ENCODE data around the gene ARL11.

The ARL11 gene

DNA sequence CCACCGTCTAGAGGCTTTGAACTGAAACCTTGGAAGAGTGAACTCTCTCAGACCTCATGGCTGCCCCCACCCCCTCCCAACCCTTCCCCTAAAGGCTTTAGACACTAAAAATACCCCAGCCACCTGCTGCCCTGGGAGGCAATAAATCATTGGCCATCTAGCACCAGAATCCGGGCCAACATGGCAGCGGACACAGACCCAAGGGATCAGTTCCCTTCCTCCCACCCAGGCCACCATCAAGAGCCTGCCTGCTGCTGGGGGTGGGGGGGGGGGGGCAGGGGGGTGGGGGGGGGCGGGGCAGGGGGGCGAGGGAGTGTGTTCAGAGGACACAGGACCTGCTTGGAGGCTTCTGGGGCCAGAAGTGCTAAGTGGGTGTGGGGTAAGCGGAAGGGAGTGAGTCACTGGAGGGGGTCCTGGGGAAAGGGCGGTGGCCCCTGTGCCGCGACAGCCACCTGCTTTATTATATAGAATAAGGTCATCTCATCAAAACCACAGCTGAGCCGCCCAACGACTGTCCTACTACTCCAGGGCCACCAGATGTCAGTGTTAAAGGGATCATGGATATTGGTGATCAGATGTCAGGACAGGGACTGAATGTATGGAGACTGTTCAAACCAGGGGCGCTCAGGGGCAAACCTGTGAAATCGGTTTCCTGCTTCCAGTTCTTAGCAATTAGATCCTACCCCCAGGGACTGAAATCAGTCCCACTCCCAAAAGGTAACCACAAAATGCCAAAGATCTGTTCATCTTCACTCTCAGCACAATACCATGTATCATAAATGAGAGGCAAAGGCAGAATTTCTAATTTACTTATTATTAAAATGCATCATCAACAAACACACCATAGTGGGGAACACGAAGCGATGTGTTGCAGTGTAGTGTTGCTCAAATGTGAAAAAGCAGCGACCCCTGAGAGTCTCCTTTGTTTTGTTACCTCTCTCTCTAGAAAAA lies 24.3 kb downstream of the ARL11 start:
- TF ChIP-seq, protein P1, sequence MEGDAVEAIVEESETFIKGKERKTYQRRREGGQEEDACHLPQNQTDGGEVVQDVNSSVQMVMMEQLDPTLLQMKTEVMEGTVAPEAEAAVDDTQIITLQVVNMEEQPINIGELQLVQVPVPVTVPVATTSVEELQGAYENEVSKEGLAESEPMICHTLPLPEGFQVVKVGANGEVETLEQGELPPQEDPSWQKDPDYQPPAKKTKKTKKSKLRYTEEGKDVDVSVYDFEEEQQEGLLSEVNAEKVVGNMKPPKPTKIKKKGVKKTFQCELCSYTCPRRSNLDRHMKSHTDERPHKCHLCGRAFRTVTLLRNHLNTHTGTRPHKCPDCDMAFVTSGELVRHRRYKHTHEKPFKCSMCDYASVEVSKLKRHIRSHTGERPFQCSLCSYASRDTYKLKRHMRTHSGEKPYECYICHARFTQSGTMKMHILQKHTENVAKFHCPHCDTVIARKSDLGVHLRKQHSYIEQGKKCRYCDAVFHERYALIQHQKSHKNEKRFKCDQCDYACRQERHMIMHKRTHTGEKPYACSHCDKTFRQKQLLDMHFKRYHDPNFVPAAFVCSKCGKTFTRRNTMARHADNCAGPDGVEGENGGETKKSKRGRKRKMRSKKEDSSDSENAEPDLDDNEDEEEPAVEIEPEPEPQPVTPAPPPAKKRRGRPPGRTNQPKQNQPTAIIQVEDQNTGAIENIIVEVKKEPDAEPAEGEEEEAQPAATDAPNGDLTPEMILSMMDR (IDR thresholded peaks at IDR 0.05; ENCODE audit: extremely low read depth, missing control alignments) = peak; percentile 23
- DNase-seq (ENCODE audit: low spot score) = peak; percentile 55

DNA sequence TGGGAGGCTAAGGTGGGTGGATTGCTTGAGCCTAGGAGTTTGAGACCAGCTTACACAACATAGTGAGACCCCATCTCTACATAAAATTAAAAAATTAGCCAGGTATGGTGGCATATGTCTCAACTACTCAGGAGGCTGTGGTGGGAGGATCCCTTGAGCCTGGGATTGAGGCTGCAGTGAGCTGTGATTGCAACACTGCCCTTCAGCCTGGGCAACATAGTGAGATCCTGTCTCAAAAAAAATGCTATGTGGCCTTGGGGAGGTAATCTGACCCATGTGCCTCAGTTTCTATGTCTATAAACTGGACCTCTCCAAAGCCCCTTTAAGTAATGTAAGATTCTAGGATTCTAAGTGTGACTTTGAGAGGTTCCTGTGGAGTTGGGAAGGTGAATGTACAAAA lies 25.2 kb downstream of the ARL11 start:
- TF ChIP-seq, protein P1 (IDR thresholded peaks at IDR 0.05; ENCODE audit: extremely low read depth, missing control alignments) = no peak
- DNase-seq (ENCODE audit: low spot score) = no peak

DNA sequence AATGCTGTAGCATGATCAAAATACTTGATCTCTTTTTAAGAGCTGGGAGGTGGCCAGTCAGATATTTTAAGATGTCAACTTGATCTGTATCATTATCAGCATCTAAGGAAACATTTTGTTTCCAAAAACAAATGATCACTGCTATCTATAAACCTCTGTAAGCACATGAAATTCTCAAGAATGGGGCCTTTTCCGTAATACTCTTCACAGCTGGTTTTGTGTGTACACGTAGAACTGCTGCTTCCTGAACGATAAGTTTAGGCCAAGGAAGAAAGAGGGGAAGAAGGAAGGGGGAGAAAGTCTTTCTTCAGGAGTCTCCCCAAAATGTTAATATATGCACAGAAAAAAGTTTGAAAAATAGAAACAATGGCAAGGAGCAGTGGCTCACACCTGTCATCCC lies 25.7 kb downstream of the ARL11 start:
- TF ChIP-seq, protein P1 (IDR thresholded peaks at IDR 0.05; ENCODE audit: extremely low read depth, missing control alignments) = no peak
- no peak for DNase-seq (ENCODE audit: low spot score)

DNA sequence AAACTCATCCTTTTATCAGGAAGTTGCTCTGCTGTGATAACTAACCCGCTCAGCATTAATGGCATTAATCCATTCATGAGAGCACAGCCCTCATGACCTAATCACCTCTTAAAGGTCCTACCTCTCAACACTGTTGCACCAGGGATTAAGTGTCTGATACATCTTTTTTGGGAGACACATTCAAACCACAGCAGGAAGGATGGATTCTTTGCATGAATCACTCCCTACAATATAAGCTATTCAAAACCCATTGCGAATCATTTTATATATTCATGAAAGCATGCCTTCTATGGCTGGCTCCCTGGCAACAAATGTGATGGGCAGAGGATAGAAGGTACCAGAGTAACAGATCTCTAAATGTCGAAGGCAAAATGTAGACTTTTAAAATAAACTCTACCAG lies 27.6 kb downstream of the ARL11 start:
- no peak for DNase-seq (ENCODE audit: low spot score)
- TF ChIP-seq, protein P1 (IDR thresholded peaks at IDR 0.05; ENCODE audit: extremely low read depth, missing control alignments) = no peak

DNA sequence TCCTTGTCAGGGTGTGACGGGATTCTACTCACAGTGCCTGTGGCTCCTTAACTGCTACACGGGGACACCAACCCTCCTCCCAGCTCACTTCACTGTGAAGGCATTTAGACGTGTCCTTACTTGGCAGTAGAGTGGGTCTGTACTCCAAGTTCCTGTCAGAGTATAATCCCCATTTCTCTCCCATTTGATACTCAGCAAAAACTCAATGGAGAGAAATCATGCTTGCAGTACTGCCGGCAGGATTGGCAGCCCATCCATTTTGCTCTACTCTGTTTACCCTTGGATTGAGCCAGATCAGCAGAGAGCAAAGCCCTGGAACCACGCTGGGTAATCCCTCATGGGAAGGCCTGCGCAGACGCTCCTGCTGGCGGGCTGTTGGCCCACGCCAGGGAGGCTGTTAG lies 28.9 kb downstream of the ARL11 start:
- TF ChIP-seq, protein P1 (IDR thresholded peaks at IDR 0.05; ENCODE audit: extremely low read depth, missing control alignments) = no peak
- DNase-seq (ENCODE audit: low spot score) = no peak

DNA sequence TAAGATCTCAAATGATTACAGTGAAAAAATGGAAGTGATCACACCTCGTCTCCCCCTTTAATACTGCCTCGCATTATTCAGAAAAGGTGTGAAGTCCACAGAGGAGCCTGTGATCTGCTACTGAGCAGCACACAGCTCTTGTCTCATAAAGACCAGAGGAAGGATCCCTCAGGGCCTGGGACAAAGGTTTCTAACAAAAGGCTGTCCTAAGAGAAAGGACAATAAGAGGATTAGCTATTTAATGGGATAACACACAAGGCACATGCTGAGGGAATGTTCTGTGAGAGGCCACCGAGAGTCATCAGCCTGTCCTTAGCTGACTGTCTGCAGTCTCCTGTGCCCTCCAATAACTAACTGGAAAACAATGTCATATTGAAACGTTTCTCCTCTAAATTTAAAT lies 36.3 kb downstream of the ARL11 start:
- TF ChIP-seq, protein P1 (IDR thresholded peaks at IDR 0.05; ENCODE audit: extremely low read depth, missing control alignments) = no peak
- DNase-seq (ENCODE audit: low spot score) = no peak

DNA sequence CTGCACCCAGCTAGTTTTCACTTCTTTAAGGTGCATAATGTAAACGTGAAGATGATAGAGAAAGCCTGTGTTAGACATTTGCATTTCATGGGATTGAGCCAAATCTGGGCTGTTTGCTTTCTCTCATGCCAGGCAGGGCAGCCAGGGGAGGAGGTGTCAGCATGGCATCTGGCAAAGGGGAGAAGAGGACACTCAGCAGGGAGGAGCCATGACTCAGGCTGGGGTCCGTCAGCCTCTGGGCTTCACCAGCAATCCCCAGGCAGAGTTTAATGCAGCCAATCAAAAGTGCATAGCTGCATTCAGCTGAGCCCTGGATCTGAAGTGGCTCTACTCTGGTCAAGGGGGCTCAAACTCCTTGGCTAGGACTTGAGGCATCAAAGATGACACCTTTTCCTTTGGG lies 39.5 kb downstream of the ARL11 start:
- no peak for DNase-seq (ENCODE audit: low spot score)

More for the DNA sequence above, 39.5 kb downstream of the ARL11 start:
- TF ChIP-seq, protein P1 (IDR thresholded peaks at IDR 0.05; ENCODE audit: extremely low read depth, missing control alignments) = no peak

Data from GM20000 (cell line).